OCI-LY3 (cell line): ENCODE data around the gene HCN2.

Experiments
- EZH2phosphoT487 ChIP-seq: fragments of 200-600 bp; shearing (Covaris generic); IDR thresholded peaks from 2 replicates; pipeline ENCODE4 v1.6.1; 2018; ENCODE audit warnings: antibody characterized with exemption, mixed run types, low read depth
- TF ChIP-seq, protein P1 (sequence below): fragments of 200-600, 300-600 bp; sonication (generic); IDR thresholded peaks from 2 replicates; pipeline ENCODE4 v1.5.1; 2014; ENCODE audit warnings: antibody characterized with exemption, low read length, low read depth

DNA sequence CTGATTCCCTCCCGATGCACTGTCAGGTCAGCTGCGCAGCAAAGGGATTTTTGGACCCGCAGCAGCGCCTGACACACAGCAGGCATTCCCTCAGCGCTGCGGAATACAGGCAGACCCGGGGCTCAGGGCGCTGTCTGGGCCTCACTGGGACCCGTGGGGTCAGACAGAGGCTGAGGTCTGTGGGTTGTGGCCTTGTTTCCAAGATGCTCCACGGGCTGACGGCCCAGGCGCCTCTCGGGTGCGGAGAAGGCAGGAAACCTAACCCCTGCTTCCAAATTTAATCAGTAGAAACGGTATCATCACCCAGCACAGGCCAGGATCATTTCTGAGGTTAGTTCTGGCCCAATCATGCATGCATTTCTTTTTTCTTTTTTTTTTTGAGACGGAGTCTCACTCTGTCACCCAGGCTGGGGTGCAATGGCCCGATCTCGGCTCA lies 74.0 kb downstream of the HCN2 start:
- TF ChIP-seq, protein P1, sequence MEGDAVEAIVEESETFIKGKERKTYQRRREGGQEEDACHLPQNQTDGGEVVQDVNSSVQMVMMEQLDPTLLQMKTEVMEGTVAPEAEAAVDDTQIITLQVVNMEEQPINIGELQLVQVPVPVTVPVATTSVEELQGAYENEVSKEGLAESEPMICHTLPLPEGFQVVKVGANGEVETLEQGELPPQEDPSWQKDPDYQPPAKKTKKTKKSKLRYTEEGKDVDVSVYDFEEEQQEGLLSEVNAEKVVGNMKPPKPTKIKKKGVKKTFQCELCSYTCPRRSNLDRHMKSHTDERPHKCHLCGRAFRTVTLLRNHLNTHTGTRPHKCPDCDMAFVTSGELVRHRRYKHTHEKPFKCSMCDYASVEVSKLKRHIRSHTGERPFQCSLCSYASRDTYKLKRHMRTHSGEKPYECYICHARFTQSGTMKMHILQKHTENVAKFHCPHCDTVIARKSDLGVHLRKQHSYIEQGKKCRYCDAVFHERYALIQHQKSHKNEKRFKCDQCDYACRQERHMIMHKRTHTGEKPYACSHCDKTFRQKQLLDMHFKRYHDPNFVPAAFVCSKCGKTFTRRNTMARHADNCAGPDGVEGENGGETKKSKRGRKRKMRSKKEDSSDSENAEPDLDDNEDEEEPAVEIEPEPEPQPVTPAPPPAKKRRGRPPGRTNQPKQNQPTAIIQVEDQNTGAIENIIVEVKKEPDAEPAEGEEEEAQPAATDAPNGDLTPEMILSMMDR = no peak
- TF ChIP-seq EZH2phosphoT487 = no peak
